Stimulated activated naive CD4-positive, alpha-beta T cell treated with Interleukin-2 at 50 U/mL for 16 hours (primary cell): ENCODE measurements around the gene IGF2R.

Experiments
- DNase-seq: peaks from one replicate; lab custom pipeline; 2025; lab: John Stamatoyannopoulos, UW

IGF2R gene

DNA sequence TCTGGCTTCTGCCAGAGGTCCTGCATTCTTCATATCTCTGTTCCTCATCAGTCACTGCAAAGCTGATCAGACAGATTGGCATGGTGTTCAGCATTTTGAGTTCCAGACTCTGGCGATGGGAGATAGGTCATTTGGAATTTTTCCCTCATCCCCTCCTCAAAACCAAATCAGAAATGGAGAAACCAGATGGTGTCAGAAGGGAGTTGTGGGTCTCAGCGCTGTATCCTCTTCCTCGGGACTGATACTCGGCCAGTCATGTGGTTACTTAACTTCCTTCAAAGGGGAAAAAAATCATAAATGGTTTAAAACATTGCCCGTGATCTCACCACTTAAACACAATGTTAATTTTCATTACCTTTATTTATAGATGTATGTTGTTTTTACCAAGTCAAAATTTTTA lies 75.8 kb downstream of the IGF2R start:
- DNase-seq = no peak

DNA sequence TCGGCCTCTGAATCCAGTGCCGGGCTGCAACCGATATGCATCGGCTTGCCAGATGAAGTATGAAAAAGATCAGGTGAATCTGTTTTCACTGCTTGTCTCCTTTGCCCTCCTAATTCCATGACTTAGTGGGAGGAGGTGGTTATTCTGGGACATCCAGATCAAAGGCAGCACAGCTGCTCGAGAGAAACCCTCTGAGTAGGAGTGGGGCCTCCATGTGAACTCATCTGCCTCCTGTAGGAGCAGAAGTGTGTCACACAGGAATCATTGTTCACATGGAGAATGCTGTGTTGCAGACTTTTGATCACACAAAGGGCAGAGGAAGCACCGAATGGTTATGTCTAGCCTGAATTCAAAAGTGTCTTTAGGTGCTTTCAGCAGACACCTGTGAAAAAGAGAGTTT lies 79.6 kb downstream of the IGF2R start:
- no peak for DNase-seq

DNA sequence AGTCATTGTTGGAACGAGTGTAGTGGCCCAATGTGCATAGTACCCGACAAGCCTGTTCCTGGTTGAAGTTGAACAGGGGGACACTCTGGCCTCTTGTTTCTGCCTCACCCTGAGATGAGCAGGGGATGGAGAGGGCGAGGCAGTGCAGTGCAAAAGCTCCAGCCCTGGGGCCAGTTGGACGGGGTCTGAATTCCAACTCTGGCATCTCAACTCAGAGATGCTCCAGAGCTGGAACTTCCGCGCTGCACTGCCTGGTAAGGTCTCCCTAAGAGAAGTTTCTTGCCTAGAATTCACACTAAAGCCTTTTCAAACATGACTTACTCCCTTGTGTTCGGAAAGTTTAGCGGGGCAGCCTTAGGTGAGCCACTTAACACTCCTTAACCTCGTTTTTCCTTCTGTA lies 80.5 kb downstream of the IGF2R start:
- no peak for DNase-seq

DNA sequence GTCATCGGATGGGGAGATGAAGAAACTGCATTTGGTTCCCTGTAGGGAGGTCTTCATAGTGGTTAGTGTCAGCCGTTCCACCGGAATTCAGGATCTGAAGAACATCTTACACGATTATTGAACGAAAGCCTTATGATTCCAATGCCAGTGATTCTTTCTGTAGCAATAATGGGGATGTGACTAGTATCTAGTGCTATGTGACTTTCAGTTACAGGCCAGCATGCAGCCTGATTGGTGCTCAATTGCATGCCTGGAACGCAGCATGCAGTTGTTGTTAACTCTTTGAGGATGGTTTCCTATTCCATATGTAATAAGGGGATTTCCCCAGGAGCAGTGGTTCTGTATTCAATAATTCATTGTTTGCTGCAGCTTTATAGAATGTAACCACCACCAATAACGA lies 81.1 kb downstream of the IGF2R start:
- no peak for DNase-seq

DNA sequence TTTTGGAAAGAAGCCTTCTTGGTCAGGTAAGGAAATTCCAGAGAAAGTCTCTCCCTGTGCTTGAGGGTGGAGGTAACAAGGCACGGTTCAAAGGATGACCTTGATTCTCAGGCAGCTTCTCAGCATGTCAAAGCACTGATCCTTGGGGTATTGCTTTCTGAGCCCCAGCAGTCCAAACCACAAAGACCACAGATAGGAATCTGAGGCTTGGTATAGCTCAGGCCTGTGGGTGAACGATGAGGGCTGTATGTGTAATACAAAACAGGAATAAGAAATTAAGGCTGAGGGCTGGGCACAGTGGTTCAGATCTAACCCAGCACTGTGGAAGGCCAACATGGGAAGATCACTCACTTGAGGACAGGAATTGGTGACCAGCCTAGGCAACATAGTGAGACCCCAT lies 82.5 kb downstream of the IGF2R start:
- DNase-seq = no peak

DNA sequence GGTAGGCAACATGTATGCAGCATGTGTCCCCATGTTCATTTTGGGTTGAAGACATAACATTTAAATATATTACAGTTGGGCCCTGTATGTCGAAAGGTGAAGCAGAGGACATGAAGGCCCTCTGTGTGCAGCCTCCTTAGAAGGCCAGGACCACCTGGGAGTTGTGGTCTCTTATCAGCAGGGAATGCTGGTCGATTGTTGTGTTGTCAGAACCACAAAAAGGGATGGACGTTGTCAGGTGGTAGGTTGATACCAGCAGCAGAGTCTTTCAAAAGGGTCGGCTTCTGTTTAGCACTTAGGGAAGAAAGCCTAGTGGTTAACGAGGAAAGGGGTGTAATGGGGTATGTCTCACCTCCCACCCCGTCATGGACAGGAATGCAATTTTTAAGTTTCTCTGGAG lies 85.4 kb downstream of the IGF2R start:
- no peak for DNase-seq

DNA sequence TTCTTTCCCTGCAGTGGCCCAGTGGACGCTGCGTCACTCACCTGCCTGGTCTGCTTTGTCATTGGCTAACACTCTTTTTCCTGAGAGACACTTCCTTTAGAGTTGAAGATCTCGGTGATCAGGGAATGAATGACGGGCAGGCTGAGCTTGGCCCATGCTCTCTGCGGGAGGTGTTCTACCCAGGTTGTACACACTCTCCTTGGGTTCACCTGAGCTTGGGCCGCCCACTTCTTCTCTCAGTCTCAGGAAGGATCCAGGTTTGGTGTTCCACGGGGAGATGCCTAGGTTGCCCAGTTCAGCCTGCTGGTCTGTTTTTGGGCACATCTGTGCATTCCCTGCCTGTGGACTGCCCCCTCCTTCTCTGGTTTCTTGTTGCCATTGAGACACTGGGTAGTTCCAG lies 86.0 kb downstream of the IGF2R start:
- DNase-seq = no peak

DNA sequence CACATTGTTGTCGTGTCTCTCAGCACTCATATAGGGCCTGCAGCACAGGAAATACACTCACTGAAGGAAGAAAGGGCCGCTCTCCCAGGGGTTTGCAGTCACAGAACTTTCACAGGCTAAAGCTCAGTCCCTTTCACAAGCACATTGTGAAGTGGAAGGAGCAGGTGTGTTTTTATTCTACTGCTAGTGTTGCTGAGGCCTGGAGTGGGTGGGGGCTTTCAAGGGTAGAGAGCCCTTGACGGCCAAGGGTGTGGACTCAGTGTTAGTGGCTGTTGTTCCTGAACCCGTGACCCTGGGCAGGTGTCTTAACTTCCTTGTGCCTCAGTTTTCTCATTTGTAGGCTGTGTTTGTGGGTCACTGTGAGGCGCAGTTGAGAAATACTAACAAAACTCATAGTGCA lies 86.5 kb downstream of the IGF2R start:
- DNase-seq = no peak

DNA sequence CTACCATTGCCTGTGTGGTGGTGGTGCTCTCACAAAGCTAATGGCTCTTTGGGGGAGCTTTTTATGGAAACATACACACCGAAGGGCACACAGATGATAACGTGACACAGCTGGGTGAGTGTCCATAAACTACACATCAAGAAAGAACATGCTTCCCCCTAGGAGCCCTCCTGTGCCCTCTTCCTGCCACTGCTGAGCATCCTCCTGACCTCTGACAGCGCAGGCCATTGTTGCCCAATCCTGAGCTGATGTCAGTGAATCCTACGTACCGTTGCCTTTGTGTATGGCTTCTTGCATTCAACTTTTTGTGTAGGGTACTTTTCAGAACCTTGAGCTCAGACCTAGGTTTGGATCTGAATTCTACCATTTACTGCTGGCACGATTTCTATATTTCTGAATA lies 86.9 kb downstream of the IGF2R start:
- DNase-seq = no peak

DNA sequence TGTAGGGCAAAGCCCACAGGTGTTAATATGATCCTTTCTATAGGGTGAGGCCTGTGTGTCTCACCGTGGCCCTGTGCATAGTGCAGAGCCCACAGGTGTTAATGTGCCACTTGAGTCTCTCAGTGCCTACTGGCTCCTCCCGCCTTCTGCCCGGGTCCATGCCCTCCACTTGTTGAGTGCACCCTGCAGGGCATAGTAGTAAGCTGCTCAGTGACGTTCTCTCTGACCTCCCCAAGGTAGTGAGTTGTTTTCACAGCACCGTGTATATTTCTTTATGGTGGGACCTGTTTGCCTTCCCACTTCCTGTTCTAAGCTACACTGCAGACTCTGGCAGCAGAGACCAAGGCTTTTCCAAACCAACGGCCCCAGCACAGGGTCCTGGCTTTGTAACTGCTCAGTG lies 88.2 kb downstream of the IGF2R start:
- DNase-seq = no peak

DNA sequence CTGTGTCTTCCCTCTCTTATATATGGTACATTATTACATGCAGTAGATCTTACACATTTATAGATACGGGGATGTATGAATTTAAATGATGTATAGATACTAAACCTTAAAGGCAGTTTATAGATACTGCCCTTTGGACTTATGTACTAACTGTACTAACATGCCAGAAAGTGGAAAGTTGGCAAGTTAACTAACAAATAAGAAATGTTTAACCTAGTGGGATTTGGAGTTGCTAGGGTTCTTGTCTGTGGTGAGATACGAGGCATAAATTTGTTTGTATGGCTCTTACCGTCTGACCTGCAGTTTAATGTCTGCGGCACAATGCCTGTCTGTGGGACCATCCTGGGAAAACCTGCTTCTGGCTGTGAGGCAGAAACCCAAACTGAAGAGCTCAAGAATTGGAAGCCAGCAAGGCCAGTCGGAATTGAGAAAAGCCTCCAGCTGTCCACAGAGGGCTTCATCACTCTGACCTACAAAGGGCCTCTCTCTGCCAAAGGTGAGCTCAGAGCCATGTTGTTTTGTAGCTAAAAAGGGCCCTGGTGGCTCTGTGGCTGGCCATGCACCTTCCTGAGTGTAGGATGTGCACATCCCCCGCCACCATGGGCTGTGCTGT lies 89.8 kb downstream of the IGF2R start:
- no peak for DNase-seq

DNA sequence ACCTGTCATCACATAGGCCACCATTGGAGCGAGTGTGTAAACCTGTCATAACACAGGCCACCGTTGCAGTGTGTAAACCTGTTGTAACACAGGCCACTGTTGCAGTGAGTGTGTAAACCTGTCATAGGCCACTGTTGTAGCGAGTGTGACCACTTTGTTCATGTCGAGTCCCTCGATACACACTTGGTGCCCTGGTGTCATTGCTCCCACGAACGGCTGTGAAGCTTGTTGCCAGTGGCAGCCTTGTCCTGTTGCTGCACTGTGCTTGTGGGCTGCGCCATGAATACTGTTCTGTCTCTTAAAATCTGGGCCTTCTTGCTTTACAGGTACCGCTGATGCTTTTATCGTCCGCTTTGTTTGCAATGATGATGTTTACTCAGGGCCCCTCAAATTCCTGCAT lies 91.3 kb downstream of the IGF2R start:
- no peak for DNase-seq

DNA sequence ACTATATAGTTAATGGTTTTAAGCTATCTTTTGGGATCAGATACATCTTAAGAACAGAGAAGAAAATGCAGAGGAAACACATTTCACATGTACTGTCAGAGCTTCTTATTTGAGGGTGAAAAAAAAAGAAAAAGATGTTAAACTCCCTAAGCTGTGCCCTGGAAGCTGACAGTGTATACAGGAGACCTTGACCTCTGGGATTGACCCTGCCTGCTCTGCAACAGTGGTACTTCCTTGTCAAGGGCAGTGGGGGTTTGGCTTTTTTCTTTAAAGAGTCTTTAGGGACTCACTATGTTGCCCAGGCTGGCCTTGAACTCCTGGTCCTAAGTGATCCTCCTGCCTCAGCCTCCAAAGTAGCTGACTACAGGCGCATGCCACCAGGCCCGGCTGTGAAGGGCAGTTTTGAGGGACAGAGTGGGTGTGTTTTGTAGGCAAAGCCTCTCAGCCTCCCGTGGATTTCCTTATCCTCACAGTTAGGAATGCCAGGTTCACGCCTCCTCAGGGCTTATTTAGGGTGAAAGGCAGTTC lies 92.1 kb downstream of the IGF2R start:
- no peak for DNase-seq

DNA sequence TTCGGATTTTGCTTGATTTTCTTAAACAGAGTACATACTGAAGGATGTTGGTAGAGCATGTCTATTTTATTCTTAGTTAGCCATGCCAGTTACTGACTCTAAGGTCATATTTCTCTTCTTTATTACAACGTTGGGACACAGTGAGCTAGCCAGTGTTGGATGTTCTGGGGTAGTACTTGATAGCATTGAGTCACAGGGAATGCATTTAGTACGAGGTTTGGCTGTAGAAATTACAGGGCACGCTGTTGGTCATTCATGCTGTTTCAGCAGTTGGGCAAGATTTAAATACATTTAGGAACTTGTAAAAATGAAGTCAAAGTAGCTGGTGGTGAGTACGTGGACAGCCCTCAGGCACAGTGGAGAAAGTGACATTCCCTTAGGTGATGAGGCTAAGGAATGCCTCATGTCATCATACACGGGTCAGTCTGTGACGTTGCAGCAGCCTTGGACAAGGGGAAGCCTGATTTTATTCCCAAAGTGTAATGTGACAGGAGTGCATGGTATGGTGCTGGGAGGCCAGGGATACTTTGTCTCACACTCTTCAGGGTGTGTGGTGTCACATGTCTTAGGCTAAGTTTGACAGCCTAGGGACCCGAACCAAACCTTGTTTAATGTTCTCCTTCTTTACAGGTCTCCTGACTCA lies 95.0 kb downstream of the IGF2R start:
- DNase-seq = no peak

DNA sequence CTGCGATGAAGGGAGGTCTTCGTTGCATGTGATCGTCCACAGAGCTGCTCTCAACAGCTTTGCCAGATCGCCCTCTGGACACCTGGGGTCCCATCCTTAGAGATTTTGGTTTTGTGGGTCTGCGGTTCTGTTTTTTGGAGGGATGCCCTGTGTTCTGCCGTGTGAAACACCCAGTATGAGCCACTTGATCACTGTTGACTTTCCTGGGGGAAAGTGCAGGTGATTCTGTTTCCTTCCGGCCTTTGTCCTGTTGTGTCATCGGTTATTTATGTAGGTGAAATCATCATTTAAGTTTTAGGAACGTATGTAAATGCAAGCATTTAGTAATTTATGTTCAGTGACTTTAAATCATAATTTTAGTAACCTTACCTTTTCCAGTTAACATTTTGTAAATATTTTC lies 96.3 kb downstream of the IGF2R start:
- no peak for DNase-seq

DNA sequence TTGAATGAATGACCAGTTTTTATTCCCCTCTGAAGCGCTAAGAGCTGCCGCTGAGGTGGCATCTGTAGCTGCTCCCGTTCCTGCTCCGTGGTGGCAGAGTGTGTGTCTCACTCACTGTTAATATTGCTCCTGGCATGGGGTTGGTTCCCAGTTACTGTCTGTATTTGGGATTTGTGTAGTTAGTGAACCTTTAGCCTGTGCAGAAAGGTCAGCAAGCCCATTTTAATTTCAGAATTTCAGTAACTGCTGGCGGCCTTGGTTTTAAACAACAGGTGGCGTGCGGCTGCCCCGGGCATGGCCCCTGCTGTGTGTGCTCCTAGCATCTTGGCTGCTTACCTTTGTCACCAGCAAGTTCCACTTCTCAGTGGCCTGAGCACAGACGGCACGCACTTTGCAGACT lies 98.7 kb downstream of the IGF2R start:
- DNase-seq = no peak

DNA sequence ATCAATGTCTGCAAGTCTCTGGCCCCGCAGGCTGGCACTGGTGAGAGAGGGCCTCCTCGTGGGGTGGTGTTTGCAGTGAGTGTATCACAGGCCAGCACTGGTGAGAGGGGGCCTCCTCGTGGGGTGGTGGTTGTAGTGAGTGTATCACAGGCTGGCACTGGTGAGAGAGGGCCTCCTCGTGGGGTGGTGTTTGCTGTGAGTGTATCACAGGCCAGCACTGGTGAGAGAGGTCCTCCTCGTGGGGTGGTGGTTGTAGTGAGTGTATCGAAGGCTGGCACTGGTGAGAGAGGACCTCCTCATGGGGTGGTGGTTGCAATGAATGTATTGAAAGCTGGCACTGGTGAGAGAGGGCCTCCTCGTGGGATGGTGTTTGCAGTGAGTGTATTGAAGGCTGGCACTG lies 99.5 kb downstream of the IGF2R start:
- no peak for DNase-seq

DNA sequence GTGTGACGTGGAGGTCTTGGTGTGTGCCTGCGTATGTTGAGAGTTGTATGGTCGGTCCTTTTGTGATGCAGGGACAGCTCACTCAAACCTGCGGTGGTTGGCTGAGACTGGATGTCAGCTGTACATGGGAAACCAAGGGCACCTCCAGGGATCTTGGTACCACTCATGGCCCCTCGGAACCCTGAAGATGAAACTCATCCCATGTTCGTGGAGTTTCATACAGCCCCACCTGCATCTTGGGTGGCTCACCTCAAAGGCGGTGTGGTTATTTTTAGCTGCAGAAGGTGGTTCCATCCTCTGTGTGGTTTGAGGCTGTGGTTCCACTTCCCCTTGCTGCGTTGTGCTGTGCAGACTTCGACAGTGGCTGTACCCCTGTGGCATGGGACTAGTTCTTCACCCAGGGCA lies 100.2 kb downstream of the IGF2R start:
- DNase-seq = no peak

DNA sequence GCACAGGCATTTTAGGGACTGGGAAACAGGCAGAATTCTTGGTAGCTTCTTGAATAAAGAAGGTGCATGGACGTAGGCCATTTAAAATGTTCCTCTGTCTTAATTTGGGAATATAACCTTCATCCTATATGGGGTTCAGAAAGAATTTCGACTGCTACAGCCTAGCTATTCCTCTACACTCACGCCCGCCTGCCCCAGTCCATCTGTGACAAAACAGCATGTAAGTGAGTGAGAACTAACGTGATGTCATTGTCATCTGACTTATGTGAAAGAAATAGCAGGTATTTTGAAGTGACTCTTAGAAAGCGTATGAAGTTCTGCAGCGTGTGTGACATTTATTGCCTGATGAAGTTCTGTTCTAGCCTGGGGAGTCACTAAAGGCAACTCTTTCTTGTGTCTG lies 100.6 kb downstream of the IGF2R start:
- DNase-seq = no peak

DNA sequence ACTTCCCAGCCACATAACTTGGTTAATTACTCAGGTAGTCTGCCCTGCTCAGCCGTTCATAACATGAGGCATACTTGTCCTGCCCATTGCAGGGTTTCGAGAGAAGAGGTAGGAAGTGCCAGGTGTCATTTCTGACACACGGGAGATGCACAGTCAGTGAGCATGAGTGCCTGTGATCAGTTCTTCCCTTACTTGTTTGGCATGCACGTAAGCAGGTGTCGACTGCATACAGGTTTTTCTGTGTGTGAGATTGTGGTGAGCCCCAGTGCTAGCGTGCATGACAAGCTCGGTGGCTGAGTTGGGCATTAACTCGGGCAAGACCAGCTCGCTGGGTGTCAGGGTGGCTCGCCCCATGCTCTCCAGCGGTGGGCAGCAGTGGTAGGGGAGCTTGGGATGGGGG lies 101.5 kb downstream of the IGF2R start:
- DNase-seq = no peak

DNA sequence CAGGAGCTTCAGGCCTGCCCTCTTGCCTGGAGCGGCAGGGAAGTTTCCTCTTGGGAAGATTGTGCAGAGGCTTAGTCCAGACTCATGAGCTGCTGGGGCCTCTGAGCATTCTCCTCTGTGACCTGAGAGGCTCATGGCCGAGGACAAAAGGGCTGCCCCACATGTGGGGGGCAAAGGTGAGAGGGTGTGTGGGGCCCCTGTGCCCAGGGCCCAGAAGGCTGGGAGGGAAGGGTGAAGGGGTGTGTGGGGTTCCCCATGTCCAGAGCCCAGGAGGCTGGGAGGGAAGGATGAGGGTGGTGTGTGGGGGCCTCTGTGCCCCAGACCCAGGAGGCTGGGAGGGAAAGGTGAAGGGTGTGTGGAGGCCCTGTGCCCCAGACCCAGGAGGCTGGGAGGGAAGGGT lies 101.9 kb downstream of the IGF2R start:
- no peak for DNase-seq

DNA sequence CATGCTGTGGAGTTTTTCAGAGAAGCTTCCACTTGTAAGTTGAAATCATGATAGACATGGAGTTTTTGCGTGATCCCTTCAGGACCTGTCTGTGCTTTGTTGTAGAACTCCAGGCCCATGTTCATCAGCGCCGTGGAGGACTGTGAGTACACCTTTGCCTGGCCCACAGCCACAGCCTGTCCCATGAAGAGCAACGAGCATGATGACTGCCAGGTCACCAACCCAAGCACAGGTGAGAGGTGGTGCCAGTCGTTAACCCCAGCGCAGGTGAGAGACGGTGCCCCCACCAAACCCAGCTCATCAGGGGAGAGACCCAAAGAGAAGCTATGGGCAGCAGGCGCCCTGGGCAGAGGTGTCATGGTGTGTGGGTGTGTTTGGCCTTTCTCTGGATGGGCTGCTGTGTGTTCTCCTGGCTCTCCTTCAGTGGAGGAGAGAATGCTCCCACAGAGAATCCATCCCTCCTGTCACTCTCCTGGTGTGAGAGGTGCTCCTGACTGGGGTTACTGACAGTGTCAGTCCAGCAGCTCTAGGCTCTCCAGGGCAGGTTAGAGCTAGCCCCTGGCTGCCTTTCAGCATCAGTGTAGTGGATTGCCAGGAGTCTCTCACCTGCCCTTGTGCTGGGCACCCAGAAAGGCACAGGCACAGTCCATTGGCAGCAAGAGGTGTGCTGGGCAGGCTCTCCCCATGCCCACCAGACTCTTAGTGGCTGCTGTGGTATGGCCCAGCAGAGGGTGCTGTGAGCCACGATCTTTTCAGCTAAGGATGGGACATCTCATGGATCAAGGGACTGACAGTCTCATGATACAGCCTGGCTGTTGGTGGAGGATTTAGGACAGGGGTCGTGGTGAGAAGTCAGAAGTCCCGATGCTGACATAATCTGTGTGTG lies 103.2 kb downstream of the IGF2R start:
- no peak for DNase-seq

DNA sequence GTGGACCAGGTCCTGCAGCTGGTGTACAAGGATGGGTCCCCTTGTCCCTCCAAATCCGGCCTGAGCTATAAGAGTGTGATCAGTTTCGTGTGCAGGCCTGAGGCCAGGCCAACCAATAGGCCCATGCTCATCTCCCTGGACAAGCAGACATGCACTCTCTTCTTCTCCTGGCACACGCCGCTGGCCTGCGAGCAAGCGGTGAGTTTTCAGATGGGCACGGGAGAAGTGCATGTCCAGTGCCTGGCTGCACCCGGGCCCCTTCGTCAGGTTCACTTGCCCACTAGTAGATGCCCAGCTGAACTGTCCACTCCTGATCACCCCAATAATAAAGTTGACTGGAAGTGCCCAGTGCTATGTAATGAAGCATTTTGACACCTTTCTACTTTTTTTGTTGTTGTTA lies 104.4 kb downstream of the IGF2R start:
- DNase-seq = no peak
